GM12873 (cell line): ENCODE data around the gene TFDP2.

Experiments used
- CTCF ChIP-seq: IDR thresholded peaks from 2 replicates; pipeline ENCODE4 v1.5.1; 2012; ENCODE audit warnings: low read depth, mild to moderate bottlenecking, moderate library complexity, low read length, control low read depth; ENCODE audit not compliant: insufficient read depth; ENCODE audit errors: missing control alignments

TFDP2 gene

GRCh38 chr3:142077155-142077858 is 72.0 kb downstream of the TFDP2 start:
- no peak for TF ChIP-seq CTCF

GRCh38 chr3:142072816-142073215 is 76.5 kb downstream of the TFDP2 start:
- no peak for TF ChIP-seq CTCF

GRCh38 chr3:142065932-142066331 is 83.4 kb downstream of the TFDP2 start:
- TF ChIP-seq CTCF: no peak

GRCh38 chr3:142065344-142065743 is 84.0 kb downstream of the TFDP2 start:
- TF ChIP-seq CTCF: no peak

GRCh38 chr3:142064454-142064853 is 84.9 kb downstream of the TFDP2 start:
- TF ChIP-seq CTCF: no peak

- TF ChIP-seq CTCF: no peak
These were observed 92.0 kb downstream of the TFDP2 start for GRCh38 chr3:142057331-142057725.

GRCh38 chr3:142056656-142057330 is 92.6 kb downstream of the TFDP2 start:
- TF ChIP-seq CTCF: no peak
